Suppressor macrophage treated with lipopolysaccharide for 4 hours (primary cell): ENCODE data around the gene CCSER2.
A peak's percentile ranks its signal among the peaks of the same experiment; 100 is the strongest.
"Not testable (repeated sequence)": the region's sequence is repeated elsewhere in the genome, so short reads cannot be mapped to it uniquely, and the experiment has no call there.

Experiments
- DNase-seq: peaks from one replicate; pipeline ENCODE4 v3.0.0-alpha.2; 2020

The CCSER2 gene

DNA sequence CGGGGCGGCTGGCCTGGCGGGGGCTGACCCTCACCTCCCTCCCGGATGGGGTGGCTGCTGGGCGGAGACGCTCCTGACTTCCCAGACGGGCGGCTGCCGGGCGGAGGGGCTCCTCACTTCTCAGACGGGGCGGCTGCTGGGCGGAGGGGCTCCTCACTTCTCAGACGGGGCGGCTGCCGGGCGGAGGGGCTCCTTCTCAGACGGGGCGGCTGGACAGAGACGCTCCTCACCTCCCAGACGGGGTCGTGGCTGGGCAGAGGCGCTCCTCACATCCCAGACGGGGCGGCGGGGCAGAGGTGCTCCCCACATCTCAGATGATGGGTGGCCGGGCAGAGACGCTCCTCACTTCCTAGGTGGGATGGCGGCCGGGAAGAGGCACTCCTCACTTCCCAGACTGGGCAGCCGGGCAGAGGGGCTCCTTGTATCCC lies 19.2 kb downstream of the CCSER2 start:
- not testable (repeated sequence) for DNase-seq

GRCh38 chr10:84348447-84348846 lies 20.1 kb downstream of the CCSER2 start:
- no peak for DNase-seq

DNA sequence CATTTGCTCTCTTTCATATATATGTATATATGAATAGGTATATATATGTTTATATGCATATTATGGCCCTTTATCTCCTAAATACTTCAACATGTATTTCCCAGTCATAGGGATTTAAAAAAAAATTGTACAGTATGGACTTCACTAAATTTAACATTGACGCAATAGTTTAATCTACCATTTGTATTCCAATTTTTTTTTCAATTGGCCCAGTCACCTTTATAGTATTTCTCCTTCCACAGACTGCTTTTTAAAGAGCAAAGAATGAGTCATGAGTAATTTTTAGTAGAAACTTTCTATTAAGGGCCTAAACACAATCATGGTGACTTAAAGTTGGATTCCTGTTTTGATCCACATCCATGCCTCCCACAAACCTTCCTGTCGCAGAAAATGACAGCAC lies 20.5 kb downstream of the CCSER2 start:
- no peak for DNase-seq

DNA sequence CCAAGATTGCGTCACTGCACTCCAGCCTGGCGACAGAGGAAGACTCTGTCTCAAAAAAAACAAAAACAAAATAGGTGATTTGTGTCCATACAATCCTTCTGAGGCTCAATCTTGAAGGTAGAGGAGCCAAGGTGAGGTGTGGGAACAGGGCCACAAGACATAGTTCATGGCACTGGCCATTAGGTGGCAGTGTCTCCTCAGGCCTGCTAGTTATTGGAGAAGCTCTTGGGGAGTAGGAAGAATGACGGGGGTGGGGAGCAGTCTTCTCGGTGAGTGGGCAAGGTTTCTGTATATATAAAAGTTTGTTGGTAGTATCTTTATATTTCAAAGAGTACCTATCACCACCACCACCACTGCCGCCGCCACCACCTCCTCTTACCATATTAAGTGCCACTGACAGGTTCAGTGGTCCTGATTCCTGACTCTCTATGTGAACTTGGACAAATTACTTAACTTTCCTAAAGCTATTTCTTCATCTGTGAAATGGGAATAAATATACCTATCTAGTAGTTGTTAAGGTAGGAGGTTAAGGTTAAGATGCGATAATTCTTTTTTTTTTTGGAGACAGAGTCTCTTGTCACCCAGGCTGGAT lies 24.0 kb downstream of the CCSER2 start:
- peak; percentile 63 for DNase-seq

DNA sequence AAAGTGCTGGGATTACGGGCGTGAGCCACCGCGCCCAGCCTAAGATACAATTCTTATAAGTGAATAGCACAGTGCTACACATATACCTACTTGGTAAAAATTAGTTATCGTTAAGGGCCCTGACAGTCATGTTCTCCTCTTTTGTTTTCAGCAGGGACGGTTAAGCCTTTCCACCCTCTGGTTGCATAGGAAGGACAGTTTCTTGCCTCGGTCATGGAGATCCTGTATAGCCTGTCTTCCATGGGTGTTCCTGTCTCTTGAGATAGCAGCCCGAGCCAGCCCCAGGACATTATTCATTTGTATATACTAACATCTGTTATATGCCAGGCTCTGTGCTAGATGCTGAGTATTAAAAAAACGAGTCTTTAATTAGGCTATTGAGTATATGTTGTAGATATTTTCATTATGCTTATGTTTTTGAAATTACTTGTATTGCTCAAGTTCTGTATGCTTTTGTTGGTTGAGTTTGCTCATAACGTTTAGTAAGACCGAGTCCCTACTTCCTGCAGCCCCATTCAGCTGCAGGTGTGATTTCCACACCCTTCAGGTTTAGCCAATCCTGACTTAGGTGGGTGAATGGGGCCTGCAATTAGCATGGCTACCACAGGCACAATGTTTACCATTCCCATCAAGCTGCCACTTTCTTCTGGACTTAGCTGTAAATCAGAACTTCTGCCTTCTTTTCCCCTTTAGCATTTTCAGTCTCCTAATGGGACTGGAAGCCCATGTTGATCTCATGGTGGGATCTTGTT lies 24.8 kb downstream of the CCSER2 start:
- no peak for DNase-seq

DNA sequence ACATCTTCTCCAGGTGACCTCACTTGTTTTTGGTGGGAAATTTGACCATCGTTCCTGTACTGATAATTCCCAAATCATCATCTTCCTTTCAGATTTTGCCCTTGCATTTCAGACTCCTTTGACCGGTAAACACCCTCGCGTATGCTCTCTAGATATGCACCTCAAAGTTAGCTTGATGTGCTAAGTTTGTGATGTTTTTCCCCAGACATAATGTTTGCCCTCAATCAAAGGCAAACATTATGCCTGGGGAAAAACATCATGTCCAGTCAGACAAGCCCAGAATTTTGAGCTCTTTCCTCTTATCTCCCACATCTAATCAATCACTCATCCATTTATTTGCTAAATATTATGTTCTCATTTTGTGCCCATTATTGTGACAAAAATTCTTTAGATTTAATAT lies 26.2 kb downstream of the CCSER2 start:
- DNase-seq: no peak

DNA sequence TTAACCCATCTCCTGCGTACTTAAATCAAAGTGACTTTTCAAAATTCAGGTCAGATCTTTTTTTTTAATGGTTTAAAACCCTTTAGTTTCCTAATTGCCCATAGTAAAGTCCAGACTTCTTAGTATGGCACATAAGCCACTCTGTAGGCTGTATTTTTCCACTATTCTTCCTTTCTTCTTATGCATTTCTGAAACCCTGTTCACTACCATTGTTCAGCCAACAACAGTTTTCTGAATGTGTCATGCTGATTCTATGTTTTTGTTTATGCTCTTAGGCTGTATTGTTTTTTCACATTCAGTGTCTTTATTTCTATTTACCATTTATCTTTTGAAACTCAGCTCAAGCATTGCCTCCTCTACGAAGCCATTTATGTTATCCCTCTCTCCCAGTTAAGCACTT lies 26.7 kb downstream of the CCSER2 start:
- DNase-seq: no peak

DNA sequence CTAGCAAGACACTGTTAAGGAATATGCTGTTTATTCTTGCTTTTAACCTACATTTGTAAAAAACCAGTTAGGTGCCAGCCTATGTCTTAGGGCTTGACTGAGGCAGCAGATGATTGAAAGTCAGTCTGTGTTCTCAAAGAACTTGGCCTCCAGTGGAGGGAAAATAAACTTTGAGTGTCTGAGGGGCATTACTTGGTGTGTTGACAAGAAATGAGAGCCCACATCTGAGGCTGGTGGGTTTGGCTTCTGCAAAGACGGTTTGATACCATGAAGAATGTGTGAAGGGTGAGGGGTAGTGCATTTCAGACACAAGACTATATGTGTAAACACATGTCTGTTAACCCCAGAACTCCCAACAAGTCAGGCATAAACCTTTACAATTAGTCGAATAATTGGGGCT lies 28.5 kb downstream of the CCSER2 start:
- DNase-seq: no peak

DNA sequence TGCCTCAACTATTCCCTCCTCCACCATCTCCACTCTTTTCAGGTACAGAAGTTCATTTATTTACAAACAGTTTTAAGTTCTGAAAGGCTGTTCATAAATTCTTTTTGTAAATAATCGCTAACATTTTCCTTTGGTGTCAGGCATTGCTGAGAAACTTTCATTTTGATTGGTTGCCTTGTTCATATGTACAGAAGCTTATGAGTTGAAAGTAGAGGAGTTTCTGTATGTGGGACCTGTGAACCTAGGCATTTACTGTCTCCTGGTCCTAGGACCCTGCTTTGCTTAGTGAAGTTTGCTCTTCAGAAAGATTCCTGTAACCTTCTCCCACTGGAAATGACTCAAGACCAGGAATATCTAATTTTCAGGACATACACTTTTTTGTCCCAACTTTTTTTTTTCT lies 30.4 kb downstream of the CCSER2 start:
- DNase-seq: no peak

DNA sequence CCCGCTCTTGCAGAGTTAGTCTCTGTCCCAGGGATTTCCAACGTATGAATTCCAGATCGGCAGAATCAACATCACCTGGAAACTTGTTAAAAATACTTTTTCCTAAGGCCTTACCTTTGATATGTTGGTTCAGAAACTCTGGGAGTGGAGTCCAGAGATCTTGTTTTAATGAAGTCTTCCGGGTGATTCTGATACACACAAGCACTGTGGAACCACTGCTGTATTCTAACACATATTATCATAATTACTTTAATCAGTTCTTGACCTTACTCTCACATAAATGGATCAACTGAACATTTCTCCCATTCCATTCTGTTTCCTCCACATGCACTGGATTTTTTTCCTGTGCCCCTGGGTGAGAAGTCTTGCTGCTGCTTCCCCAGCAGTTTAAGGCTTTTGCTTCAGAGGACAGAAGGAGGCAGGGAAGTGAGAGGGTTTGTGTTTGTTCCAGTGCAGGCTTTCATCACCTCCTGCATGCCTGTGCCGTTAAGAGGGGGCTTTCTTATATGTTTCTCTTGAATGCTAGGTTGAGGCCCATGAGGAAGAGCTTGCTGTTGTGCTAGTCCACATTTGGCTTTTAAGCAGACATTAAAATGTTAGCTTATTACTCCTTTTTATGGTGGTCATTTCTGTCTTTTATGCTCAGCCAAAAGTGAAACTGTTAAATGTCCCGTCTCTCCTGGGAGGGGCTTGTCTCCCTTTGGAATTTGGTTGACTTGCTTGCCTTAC lies 32.4 kb downstream of the CCSER2 start:
- DNase-seq: no peak

GRCh38 chr10:84365335-84365881 lies 37.0 kb downstream of the CCSER2 start:
- no peak for DNase-seq

DNA sequence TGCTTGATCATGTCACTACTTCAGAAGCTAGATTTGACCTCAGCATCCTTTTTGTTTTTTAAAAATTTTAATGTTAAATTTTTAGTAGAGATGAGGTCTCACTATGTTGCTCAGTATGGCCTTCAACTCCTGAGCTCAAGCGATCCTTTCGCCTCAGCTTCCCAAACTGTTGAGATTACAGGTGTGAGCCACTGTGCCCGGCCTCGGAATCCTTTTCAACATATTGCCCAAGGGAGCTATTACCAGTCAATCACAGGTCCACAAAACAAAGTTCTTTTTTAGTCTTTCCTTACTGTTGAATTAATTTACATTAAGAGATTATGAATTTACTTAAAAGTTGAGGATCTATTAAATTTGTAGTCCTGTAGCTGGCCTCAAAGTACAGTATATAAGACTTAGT lies 37.7 kb downstream of the CCSER2 start:
- no peak for DNase-seq

DNA sequence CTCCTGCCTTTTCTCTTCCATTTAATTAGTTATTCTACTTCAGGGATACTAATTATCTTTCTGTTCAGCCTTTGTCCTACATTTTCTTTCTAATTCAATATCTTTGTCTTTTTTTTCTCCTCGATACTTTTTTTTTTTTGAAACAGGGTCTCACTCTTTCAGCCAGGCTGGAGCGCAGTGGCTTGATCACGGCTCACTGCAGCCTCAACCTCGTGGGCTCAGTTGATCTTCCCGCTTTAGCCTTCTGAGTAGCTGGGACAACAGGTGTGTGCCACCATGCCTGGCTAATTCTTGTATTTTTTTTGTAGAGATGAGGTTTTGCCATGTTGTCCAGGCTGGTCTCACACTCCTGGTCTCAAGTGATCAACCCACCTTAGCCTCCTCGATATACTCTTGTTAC lies 38.9 kb downstream of the CCSER2 start:
- DNase-seq: no peak

DNA sequence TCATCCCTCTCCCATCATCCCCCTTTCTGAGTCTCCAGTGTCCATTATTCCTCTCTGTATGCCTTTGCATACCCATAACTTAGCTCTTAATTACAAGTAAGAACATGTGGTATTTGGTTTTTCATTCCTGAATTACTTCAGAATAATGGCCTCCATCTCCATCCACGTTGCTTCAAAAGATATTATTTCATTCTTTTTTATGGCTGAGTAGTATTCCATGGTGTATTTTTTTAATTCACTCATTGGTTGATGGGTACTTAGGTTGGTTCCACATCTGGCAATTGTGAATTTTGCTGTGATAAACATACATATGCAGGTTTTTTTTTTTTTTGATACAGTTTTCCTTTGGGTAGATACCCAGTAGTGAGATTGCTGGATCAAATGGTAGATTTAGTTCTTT lies 40.4 kb downstream of the CCSER2 start:
- no peak for DNase-seq

DNA sequence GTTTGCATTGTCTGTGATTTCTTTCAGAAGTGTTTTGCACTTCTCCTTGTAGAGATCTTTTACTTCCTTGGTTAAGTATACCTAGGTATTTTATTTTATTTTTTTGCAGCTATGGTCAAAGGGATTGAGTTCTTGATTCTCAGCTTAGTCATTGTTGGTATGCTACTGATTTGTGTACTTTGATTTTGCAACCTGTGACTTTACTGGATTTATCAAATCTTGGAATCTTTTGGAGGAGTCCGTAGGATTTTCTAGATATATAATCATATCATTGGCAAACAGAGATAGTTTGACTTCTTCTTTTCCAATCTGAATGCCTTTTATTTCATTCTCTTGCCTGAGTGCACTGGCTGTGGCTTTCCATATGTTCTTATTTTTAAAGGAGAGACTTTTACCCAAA lies 41.9 kb downstream of the CCSER2 start:
- DNase-seq: no peak

DNA sequence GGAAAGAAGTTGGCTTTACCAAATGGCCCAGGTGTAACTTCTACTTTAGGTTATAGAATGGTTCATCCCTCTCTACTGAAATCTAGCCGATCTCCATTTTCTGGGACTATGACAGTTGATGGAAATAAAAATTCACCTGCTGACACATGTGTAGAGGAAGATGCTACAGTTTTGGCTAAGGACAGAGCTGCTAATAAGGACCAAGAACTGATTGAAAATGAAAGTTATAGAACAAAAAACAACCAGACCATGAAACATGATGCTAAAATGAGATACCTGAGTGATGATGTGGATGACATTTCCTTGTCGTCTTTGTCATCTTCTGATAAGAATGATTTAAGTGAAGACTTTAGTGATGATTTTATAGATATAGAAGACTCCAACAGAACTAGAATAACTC lies 43.6 kb downstream of the CCSER2 start:
- DNase-seq: no peak

DNA sequence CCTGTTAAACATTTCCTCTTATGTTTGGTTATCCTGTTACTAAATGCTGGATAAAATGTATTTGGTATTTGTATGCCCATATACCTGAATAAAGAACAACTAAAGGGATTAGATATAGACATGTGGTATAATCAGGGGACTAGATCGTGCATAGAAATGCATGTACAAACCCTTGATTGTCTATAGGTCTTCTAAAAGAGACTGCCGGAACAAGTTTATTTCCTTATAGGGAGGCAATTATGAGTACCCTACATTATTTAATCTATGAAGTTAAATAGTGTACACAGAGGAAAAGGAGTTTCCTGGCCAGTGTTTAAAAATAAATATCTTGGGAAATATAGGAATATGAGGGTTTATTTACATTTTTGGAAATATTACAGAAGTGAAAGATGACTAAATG lies 44.6 kb downstream of the CCSER2 start:
- no peak for DNase-seq

DNA sequence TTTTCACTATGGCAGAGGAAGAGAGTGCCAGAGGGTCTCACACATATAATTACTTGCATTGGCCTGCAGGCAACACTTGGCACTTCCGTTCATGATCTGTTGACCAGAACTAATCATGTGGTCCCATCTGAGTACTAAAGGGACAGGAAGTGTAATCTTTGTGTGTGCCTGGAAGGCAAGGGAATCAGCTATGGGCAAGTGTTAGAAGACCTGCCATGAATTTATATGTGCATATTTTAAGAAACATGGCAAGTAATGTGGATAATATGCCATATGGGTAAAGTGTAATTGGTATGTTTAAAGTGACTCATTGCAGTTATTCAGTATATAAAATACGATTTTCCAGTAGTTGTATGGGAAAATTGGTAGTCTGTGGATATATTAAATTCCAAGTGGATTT lies 46.1 kb downstream of the CCSER2 start:
- DNase-seq: no peak

DNA sequence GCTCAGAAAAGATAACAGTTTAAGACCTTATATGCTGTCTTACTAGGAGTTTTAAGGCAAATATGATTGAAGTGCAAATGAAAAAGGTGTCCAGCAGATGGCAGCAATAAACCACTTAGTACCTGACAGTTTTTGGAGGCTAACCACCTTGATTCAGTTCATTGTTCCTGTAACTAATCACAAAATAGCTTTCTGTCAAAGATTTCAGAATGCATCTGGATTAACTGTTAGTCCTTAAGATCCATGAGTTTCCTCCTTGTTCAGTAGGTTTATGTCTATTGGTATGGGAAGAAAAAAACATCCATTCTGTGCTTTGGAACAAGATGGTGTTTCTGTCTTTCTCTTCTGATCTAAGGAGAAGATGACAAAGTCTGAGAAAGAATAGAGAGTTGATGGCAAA lies 46.6 kb downstream of the CCSER2 start:
- DNase-seq: peak; percentile 56

GRCh38 chr10:84375881-84376280 lies 47.5 kb downstream of the CCSER2 start:
- no peak for DNase-seq

GRCh38 chr10:84388148-84388547 lies 59.8 kb downstream of the CCSER2 start:
- no peak for DNase-seq

- no peak for DNase-seq
These were observed 62.0 kb downstream of the CCSER2 start for GRCh38 chr10:84390364-84390763.

GRCh38 chr10:84391326-84391725 lies 62.9 kb downstream of the CCSER2 start:
- DNase-seq: no peak

DNA sequence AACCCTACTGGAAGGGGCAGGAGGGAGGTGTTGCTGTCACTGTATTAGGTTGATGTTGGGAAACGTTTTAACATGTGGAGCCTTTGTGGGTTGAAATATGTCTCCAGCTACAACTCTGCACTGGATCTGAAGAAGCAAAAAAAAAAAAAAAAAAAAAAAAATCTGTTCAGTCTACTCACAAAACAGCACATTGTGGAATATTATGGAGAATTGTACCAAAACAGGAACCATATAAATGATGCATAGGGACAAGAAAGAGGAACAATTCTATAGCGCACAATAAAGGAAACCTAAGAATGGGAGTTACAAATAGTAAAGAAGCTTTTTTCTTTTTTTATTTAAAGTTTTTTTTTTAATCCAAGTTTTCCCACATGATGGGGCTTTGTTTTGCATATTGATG lies 63.8 kb downstream of the CCSER2 start:
- DNase-seq: peak; percentile 32
